NCI-H2227 treated with DMSO at 0.1 percent for 48 hours (cell line): ENCODE data around the gene WDR86.
A peak's percentile ranks its signal among the peaks of the same experiment; 100 is the strongest.

Experiments
- DNase-seq: peaks from one replicate; lab custom pipeline; 2025; lab: John Stamatoyannopoulos, UW

WDR86 gene

GRCh38 chr7:151379534-151380198, 30.2 kb downstream of the WDR86 start:
- no peak for DNase-seq

GRCh38 chr7:151379193-151379520, 30.7 kb downstream of the WDR86 start:
- DNase-seq: no peak

GRCh38 chr7:151378496-151379192, 31.2 kb downstream of the WDR86 start:
- no peak for DNase-seq

- DNase-seq: no peak
Measured at GRCh38 chr7:151378011-151378410, 31.8 kb downstream of the WDR86 start.

- DNase-seq: no peak
Measured at GRCh38 chr7:151377406-151377805, 32.4 kb downstream of the WDR86 start.

- DNase-seq: no peak
Measured at GRCh38 chr7:151376218-151376902, 33.5 kb downstream of the WDR86 start.

GRCh38 chr7:151375530-151376217, 34.2 kb downstream of the WDR86 start:
- DNase-seq: no peak

- no peak for DNase-seq
Measured at GRCh38 chr7:151374726-151375125, 35.1 kb downstream of the WDR86 start.

GRCh38 chr7:151374139-151374538, 35.7 kb downstream of the WDR86 start:
- DNase-seq: no peak

GRCh38 chr7:151373599-151373998, 36.2 kb downstream of the WDR86 start:
- no peak for DNase-seq

- DNase-seq: no peak
Measured at GRCh38 chr7:151372612-151373265, 37.1 kb downstream of the WDR86 start.

GRCh38 chr7:151371266-151371665, 38.6 kb downstream of the WDR86 start:
- no peak for DNase-seq

- peak; percentile 74 for DNase-seq
Measured at GRCh38 chr7:151368136-151368571, 41.7 kb downstream of the WDR86 start.

GRCh38 chr7:151367284-151367683, 42.6 kb downstream of the WDR86 start:
- no peak for DNase-seq

- no peak for DNase-seq
Measured at GRCh38 chr7:151366880-151367222, 43.0 kb downstream of the WDR86 start.

GRCh38 chr7:151366166-151366879, 43.5 kb downstream of the WDR86 start:
- DNase-seq: no peak

- no peak for DNase-seq
Measured at GRCh38 chr7:151363182-151363581, 46.7 kb downstream of the WDR86 start.

- DNase-seq: no peak
Measured at GRCh38 chr7:151361193-151361959, 48.5 kb downstream of the WDR86 start.

- DNase-seq: no peak
Measured at GRCh38 chr7:151352512-151352911, 57.3 kb downstream of the WDR86 start.

GRCh38 chr7:151351967-151352366, 57.9 kb downstream of the WDR86 start:
- no peak for DNase-seq

- DNase-seq: no peak
Measured at GRCh38 chr7:151351027-151351426, 58.8 kb downstream of the WDR86 start.
